PC-3 (cell line): ENCODE results near the gene PYGM. TPM values are rescaled to one million over a fixed set of nuclear protein-coding genes. Genes with fewer than 3 reads are reported as not detected.

Source experiments
- ATAC-seq: fragments of 200-7000 bp; cut with Tn5 transposase; 2 replicates; pipeline ENCODE4 v1.9.1; 2020; ENCODE audit warnings: mild to moderate bottlenecking, moderate library complexity
- BruUV-seq: library from RNA; stranded (reverse); fragments of 400-500 nt; replicated peaks from 2 replicates; lab custom pipeline; 2021; lab: Mats Ljungman, UMichigan
- CTCF ChIA-PET: fragments of 300-600 bp; sonication (Branson Sonifier 250); formaldehyde crosslinking; loops from one replicate; lab custom pipeline; 2022; ENCODE audit warnings: antibody characterized with exemption; lab: Charles Lee
- POLR2A ChIA-PET: fragments of 300-600 bp; sonication (Branson Sonifier 250); formaldehyde crosslinking; loops from one replicate; lab custom pipeline; 2022; ENCODE audit warnings: antibody characterized with exemption; ENCODE audit not compliant: unreplicated experiment; lab: Charles Lee
- DNase-seq: peaks from one replicate; pipeline ENCODE4 v3.0.0-alpha.2; 2015
- H2AFZ ChIP-seq: fragments of 300-600 bp; sonication (generic); 2 replicates; pipeline ENCODE4 v1.6.0; 2016; ENCODE audit warnings: antibody characterized with exemption, low read length
- H3F3A ChIP-seq: fragments of 300-600 bp; sonication (generic); one replicate; pipeline ENCODE4 v1.6.0; 2017; ENCODE audit warnings: antibody characterized with exemption, low read length, control low read depth, mild to moderate bottlenecking; ENCODE audit not compliant: unreplicated experiment
- H3K27ac ChIP-seq: fragments of 300-600 bp; sonication (generic); 2 replicates; pipeline ENCODE4 v1.5.1; 2016; ENCODE audit warnings: mild to moderate bottlenecking, low read length
- H3K27me3 ChIP-seq: fragments of 300-600 bp; sonication (generic); 2 replicates; pipeline ENCODE4 v1.6.1; 2016; ENCODE audit warnings: low read length, mixed read lengths
- H3K36me3 ChIP-seq: fragments of 300-600 bp; sonication (generic); 2 replicates; pipeline ENCODE4 v1.6.1; 2016; ENCODE audit warnings: low read depth, mixed run types, low read length, mixed read lengths
- H3K4me1 ChIP-seq: fragments of 300-600 bp; sonication (generic); 2 replicates; pipeline ENCODE4 v1.5.1; 2016; ENCODE audit warnings: low read length; ENCODE audit not compliant: insufficient read depth
- H3K4me2 ChIP-seq: fragments of 300-600 bp; sonication (generic); 2 replicates; pipeline ENCODE4 v1.6.0; 2016; ENCODE audit warnings: low read length
- H3K4me3 ChIP-seq: fragments of 300-600 bp; sonication (generic); 2 replicates; pipeline ENCODE4 v1.5.1; 2016; ENCODE audit warnings: mild to moderate bottlenecking, low read length, mixed read lengths
- H3K79me2 ChIP-seq: fragments of 300-600 bp; sonication (generic); 2 replicates; pipeline ENCODE4 v1.6.1; 2017; ENCODE audit warnings: low read length, mixed read lengths
- H3K9ac ChIP-seq: fragments of 300-600 bp; sonication (generic); 2 replicates; pipeline ENCODE4 v1.6.0; 2016; ENCODE audit warnings: mild to moderate bottlenecking, low read length
- H3K9me2 ChIP-seq: fragments of 300-600 bp; sonication (generic); replicated peaks from 2 replicates; pipeline ENCODE4 v1.6.1; 2016; ENCODE audit warnings: mixed run types, low read length, mixed read lengths
- H3K9me3 ChIP-seq: fragments of 300-600 bp; sonication (generic); 2 replicates; pipeline ENCODE4 v1.6.1; 2016; ENCODE audit warnings: low read length, mixed read lengths
- H4K20me1 ChIP-seq: fragments of 300-600 bp; sonication (generic); 2 replicates; pipeline ENCODE4 v1.6.1; 2016; ENCODE audit warnings: low read length, mixed read lengths
- EZH2 ChIP-seq: fragments of 300-600 bp; sonication (generic); IDR thresholded peaks from one replicate; pipeline ENCODE4 v1.6.1; 2017; ENCODE audit warnings: antibody characterized with exemption, mild to moderate bottlenecking, low read length; ENCODE audit not compliant: unreplicated experiment
- EZH2phosphoT487 ChIP-seq: fragments of 300-600 bp; sonication (generic); IDR thresholded peaks from 2 replicates; pipeline ENCODE4 v1.6.1; 2018; ENCODE audit warnings: mild to moderate bottlenecking, antibody characterized with exemption, low read length, borderline replicate concordance
- intact Hi-C: fragments of 100-400 bp; cut with micrococcal nuclease; formaldehyde crosslinking; loops from 2 replicates; pipeline ENCODE4 v1.9.0; 2023
- total RNA-seq: library from RNA; depleted of rRNA; stranded (reverse); fragments of >200 nt; gene quantifications from 2 replicates; pipeline ENCODE4 v1.2.3, GENCODE V29; 2014
- TF ChIP-seq, protein P1 (sequence below): fragments of 300-600 bp; sonication (generic); conservative IDR thresholded peaks from 2 replicates; pipeline ENCODE4 v1.5.1; 2017; ENCODE audit warnings: antibody characterized with exemption, low read depth, mild to moderate bottlenecking, low read length

Gene PYGM
- total RNA-seq, 1 experiment from 2014 or later, result 0.95 TPM

DNA sequence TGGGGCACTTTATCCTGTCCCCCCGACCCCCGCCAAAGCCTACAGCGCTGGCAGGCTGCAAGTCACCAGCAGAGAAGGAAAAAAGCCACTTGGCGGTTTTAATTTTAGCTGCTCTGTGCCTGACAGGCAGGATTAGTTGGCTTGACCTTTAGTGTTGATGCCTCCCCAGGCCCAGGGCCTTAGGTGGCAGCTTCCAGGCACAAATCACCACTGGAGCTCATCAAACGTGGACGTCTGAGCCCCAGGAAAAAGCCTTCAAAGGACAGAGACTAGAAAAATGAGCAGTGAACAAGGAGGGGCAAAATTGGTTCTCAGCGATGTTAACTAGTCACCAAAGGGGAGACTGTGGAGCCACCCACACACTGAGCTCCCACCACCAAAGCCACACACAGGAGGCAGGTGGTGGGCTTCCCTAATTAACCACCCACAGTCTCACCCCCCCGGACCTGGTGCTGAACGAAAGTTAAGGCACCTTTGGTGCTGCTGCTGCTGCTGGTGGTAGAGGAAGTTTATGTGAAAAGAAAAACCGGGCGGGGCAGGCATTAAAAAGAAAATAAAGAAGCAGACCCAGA is 4.4 kb upstream of the PYGM start:
- intact Hi-C loops, result no loop called here
- Histone ChIP-seq H3K4me1 (no peaks in the 10 kb centered on the region), H3K36me3 (peaks cover 59% of the 10 kb centered on the region), H3F3A (peaks cover 47% of the 10 kb centered on the region), H3K79me2 (peaks cover 21% of the 10 kb centered on the region), H3K27me3 (no peaks in the 10 kb centered on the region), H4K20me1 (peaks cover 54% of the 10 kb centered on the region), H3K4me2 (no peak overlapping the region), H3K9me2 (no peaks in the 10 kb centered on the region), H3K4me3 (no peak overlapping the region), H3K27ac (no peak overlapping the region), H2AFZ (no peak overlapping the region), H3K9ac (no peak overlapping the region), H3K9me3 (no peaks in the 10 kb centered on the region)
- ChIA-PET POLR2A (no interaction called here), CTCF (no interaction called here)
- DNase-seq (no peak), ATAC-seq (no peak)
- TF ChIP-seq EZH2phosphoT487, result no peak
- no peak for TF ChIP-seq EZH2
- TF ChIP-seq, protein P1, sequence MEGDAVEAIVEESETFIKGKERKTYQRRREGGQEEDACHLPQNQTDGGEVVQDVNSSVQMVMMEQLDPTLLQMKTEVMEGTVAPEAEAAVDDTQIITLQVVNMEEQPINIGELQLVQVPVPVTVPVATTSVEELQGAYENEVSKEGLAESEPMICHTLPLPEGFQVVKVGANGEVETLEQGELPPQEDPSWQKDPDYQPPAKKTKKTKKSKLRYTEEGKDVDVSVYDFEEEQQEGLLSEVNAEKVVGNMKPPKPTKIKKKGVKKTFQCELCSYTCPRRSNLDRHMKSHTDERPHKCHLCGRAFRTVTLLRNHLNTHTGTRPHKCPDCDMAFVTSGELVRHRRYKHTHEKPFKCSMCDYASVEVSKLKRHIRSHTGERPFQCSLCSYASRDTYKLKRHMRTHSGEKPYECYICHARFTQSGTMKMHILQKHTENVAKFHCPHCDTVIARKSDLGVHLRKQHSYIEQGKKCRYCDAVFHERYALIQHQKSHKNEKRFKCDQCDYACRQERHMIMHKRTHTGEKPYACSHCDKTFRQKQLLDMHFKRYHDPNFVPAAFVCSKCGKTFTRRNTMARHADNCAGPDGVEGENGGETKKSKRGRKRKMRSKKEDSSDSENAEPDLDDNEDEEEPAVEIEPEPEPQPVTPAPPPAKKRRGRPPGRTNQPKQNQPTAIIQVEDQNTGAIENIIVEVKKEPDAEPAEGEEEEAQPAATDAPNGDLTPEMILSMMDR, result no peak
- no TSS peak for BruUV-seq

DNA sequence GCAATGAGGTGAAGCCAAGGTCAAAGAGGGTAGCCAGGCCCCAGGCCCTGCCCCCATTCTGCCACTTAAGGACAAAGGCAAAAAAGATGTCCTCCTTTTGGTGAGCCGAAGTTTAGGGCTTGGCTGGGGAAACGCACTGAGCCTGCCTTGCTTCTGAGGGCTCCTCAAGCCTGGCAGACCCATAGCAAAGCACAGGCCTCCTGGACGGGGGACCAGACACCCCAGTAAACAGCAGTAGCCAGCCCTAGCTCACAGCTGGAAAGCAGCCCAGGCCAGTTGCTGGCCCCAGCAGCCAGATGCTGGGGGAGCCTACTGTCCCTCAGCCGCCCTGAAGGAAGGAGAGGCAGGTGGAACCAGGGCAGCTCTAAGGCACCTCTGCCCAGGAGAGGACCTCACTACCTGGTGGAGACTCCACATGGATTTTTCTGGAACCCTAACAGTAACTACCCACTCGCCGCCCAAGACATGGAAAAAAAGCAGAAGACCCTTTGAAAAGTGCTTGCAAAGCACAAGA is 3.8 kb upstream of the PYGM start:
- ATAC-seq (no peak), DNase-seq (no peak)
- H3K4me1 ChIP-seq, result no peaks in the 10 kb centered on the region
- no peaks in the 10 kb centered on the region for H3K9me2 ChIP-seq
- no peak overlapping the region for H3K4me2 ChIP-seq
- peaks cover 49% of the 10 kb centered on the region for H4K20me1 ChIP-seq
- peaks cover 53% of the 10 kb centered on the region for H3K36me3 ChIP-seq
- H3K27ac ChIP-seq, result no peak overlapping the region
- no peak overlapping the region for H3K9ac ChIP-seq
- H3K4me3 ChIP-seq, result no peak overlapping the region
- TF ChIP-seq EZH2phosphoT487 (no peak), EZH2 (no peak)
- TF ChIP-seq, protein P1, result no peak
- no peaks in the 10 kb centered on the region for H3K27me3 ChIP-seq
- ChIA-PET CTCF (interaction anchor here (0.5 kb wide), 1 partner anchor 72 kb away, joined by 5 read pairs; no protein-coding TSS in a partner anchor), POLR2A (interaction anchor here (1.5 kb wide), 1 partner anchor 15 kb away, joined by 7 read pairs; the partner anchor contains the start of gene SF1)
- BruUV-seq, result no TSS peak
- no peak overlapping the region for H2AFZ ChIP-seq
- intact Hi-C loops, result no loop called here
- H3F3A ChIP-seq, result peaks cover 43% of the 10 kb centered on the region
- no peaks in the 10 kb centered on the region for H3K9me3 ChIP-seq
- peaks cover 17% of the 10 kb centered on the region for H3K79me2 ChIP-seq
